T-helper 1 cell treated with Interleukin-12 subunit alpha and Interleukin-12 subunit beta and Interleukin-4 antibody, amounts not matched to agents 30 ng/mL and 1 ng/mL, for 36 hours (primary cell): ENCODE data around the gene BABAM1. TPM values are rescaled to one million over a fixed set of nuclear protein-coding genes. Genes with fewer than 3 reads are reported as not detected.

Source experiments
- intact Hi-C: fragments of 100-400 bp; cut with micrococcal nuclease; formaldehyde crosslinking; loops from one replicate; pipeline ENCODE4 v1.15.1; 2024
- total RNA-seq: library from RNA; stranded (reverse); gene quantifications from 2 replicates; pipeline ENCODE4 v1.2.3, GENCODE V29; 2022

BABAM1 gene
- 107 and 113 TPM in 2 replicates for total RNA-seq

DNA sequence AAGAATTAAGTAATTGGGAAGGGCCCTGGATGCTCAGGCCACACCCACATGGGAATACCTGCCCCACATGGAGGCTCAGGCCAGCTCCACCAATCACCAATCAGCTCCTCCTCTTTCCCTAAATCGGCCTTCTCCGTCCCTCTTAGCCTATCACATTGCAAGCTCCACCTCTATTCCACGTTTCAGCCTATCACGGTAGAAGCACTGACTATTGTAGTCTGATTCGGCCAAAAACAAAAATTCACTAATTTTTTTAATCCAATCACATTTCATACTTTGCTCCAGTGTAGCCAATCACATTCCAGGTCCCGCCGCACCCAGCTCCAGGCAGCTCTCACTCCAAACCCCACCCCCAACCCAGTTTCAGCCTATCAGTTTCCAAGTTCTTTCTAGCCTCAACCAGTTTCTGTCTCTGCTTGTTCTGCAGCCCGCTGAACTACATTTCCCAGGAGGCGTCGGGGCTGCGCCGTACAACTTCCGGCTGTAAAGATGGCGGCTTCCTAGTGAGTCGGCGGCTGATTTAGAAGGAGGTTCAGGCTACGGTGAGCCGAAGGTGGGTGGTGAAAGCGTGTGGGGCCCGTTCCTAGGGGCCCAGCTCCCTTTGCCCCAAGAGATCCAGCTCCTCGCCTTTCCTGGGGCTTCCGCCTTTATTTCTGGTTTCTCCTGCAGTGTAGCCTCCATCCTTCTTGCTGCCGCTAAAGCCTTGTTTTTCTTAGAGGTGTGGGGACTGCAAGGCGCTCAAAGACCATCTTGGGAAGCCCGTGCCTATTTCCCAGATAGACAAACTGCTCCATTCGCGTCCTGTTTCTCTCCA is at the start of gene BABAM1:
Gene BABAM1 (plus strand): TSS at position 469 of the 814 bp plus-strand sequence. CDS start 1,364 bp downstream, outside the sequence.
- intact Hi-C loops: loop anchor here (1.0 to 5.0 kb wide), 13 partner anchors 15 to 695 kb away; partner anchors contain the start of genes DDA1, GTPBP3, HAUS8 and MRPL34

GRCh38 chr19:17219286-17219685 is 48.0 kb upstream of the BABAM1 start:
- intact Hi-C loops: no loop called here

DNA sequence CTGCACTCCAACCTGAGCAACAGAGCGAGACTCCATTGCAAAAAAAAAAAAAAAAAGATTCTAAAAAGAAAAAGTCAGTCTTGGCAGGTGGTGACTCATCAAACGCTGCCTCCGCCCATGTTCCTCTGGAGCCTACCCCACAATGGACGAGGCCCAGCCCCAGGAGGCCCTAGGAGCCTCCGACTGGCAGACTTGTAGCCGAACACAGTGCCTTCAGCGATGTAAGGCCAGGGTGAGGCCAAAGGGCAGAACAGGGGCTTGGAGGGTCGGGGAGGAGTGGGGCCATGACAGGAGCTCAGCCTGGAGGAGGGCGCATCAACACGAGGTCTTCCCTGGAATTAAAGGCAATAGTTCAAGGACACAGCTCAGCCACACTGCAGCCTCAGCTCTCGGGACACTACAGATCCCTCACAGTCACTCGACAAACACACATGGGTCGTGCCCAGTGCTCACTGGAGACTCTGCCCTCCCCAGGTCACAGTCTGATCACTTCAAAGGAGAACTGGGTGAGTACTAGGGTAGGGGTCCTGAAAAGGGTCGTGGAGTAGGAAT is 47.0 kb upstream of the BABAM1 start:
- intact Hi-C loops: no loop called here

DNA sequence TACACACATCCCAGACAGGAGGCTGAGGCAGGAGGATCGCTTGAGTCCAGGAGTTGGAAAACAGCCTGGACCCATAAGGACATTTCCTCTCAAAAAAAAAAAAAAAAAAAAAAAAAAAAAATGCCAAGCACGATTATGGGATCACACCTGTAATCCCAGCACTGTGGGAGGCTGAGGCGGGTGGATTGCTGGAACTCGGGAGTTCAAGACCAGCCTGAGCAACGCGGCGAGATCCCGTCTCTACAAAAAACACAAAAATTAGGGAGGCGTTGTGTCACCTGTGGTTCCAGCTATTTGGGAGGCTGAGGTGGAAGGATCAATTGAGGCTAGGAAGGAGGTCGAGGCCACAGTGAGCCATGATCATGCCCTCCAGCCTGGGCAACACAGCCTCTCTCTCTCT is 42.2 kb upstream of the BABAM1 start:
- intact Hi-C loops: loop anchor here (5.0 kb wide), 2 partner anchors 223 to 328 kb away; no protein-coding TSS in a partner anchor

- intact Hi-C loops: loop anchor here (1.0 to 5.0 kb wide), 10 partner anchors 9 to 329 kb away; partner anchors contain the start of genes BABAM1, DDA1, GTPBP3 and HAUS8
Measured at GRCh38 chr19:17226002-17226933, 41.0 kb upstream of the BABAM1 start, which contains the start of gene OCEL1. Gene OCEL1 (plus strand): TSS chr19:17226226. CDS start chr19:17226248, 22 bp downstream.

DNA sequence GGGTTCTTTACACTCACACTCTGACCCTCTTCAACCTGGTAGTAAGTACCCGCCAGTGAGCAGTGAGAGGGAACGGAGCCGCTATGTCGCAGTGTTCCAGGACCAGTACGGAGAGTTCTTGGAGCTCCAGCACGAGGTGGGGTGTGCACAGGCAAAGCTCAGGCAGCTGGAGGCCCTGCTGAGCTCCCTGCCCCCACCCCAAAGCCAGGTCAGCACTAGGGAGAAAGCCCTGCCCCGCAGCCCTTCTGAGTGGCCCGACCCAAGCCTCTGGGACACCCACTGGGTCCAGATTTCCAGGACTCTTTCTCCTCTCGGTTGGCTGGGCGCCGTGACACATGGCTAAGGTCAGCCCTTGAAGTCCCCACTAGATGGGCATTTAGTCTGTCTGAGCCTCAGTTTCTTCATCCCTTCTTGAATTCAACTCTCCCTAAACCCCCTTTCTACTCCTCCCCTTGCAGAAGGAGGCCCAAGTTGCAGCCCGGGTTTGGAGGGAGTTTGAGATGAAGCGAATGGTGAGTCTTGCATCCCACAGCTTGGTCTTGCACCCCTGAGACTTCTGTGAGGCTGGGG is 39.4 kb upstream of the BABAM1 start:
- intact Hi-C loops: loop anchor here (5.0 kb wide), 2 partner anchors 226 to 331 kb away; no protein-coding TSS in a partner anchor

GRCh38 chr19:17229890-17230289 is 37.4 kb upstream of the BABAM1 start:
- intact Hi-C loops: loop anchor here (5.0 kb wide), 2 partner anchors 228 to 333 kb away; no protein-coding TSS in a partner anchor

GRCh38 chr19:17232258-17232657 is 35.0 kb upstream of the BABAM1 start:
- intact Hi-C loops: no loop called here

GRCh38 chr19:17234911-17235299 is 32.3 kb upstream of the BABAM1 start:
- intact Hi-C loops: loop anchor here (1.0 to 2.0 kb wide), 6 partner anchors 9 to 168 kb away; partner anchors contain the start of genes HAUS8, MYO9B, OCEL1 and USE1

- intact Hi-C loops: loop anchor here (1.0 to 2.0 kb wide), 6 partner anchors 9 to 168 kb away; partner anchors contain the start of genes HAUS8, MYO9B, OCEL1 and USE1
Measured at GRCh38 chr19:17235300-17235970, 31.8 kb upstream of the BABAM1 start.

DNA sequence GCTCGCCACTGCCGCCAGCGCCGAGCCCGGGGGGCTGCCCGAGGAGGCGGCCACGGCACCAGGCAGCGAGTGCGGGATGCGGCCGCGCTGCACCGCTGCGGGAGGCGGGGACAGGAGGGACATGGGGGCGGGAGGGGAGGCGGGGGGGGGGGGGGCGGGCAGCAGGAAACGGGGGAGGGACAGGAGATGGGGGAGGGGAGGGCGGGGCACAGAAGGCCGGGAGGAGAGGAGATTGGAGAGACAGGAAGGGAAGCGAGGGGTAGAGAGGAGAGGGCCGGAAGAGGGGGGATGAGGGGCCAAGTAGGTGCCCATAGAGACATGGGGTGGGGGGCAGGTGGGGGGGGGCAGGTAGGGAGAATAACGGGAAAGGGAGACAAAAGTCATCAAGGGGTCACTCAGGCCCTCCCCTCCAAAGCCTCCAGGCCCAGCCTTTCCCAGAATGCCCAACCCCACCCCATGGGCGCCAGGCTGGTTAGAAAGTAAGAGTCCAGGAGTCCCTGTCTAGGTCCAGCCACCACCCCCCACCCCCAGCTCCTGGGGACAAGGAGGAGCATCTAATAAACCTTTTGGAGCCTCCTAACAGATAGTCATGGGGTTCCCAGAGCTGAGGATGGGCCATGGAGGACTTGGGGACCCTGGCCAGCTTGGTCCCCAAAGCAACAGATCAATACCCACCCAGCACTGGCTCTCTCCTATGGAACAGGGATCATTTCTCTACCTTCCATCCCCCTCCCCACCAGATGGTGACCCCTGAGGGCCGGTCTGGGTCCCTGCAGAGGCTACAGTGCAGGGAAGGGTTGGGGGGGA is 31.1 kb upstream of the BABAM1 start:
- intact Hi-C loops: loop anchor here (1.0 to 2.0 kb wide), 7 partner anchors 9 to 169 kb away; partner anchors contain the start of genes HAUS8, MYO9B, NR2F6 and OCEL1

DNA sequence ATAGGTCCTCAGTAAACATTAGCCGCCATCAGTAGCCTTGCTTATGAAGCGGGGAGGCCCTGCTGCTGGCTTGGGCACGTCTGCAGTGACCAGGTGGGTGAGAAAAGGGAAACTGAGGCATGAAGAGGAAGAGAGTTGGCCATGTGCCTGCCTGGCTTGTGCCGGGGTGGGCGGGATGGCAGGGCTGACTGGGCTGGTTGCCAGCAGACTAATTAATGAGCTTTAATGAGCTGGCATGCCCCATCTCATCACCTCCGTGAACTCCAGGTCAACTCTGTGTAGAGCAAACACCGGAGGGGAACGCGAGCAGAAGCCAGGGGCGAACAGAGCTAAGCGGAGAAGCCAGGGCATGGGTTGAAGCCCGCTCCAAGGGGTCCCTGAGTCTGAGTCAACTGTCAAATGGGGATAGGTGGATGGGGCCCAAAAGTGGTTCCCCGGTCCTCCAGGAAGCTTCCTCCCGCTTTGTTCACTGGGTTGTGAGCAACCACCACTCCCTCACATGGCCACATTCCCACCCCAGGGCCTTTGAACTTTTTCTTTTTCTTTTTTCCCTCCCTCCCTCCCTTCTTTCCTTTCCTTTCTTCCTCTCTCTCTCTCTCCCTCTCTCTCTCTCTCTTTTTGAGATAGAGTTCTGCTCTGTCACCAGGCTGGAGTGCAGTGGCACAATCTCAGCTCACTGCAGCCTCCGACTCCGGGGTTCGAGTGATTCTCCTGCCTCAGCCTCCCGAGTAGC is 30.3 kb upstream of the BABAM1 start:
- intact Hi-C loops: loop anchor here (1.0 kb wide), 1 partner anchor 8 kb away; the partner anchor contains the start of gene NR2F6

DNA sequence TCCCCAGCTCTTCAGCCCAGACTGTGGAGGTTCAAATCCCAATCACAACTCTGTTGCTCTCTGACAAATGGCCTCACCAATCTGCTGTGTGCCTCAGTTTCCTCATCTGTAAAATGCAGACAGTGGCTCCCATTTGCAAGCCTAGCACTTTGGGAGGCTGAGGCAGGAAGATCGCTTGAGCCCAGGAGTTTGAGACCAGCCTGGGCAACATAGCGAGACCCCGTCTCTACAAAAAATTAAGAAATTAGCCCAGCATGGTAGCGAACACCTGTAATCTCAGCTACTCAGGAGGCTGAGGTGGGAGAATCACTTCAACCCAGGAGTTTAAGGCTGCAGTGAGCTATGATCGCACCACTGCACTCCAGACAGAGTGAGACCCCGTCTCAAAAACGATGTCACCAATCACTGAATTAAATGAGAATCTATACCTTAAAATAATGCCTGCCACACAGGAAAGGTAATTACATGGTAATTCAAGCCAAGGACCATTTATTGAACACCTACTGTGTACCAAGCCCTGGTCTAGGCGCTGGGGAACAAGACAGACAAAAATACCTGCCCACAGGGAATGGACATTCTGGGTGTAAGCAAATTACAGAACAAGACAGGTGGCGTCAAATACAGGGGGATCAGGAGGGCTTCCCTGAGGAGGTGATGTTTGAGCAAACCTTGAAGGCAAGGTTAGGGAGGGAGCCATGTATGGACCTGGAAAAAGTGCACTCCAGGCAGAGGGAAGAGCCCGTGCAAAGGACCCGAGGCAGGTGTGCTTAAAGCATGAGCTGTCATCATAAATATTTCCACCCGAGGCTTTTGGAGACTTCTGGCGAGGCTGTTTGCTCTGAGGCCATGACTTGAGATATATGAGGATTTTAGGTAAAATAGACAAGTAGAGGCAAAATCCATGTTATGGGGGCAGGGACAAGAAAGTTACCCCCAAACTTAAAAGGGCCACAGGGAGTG is 29.2 kb upstream of the BABAM1 start:
- intact Hi-C loops: no loop called here

- intact Hi-C loops: no loop called here
Measured at GRCh38 chr19:17240062-17240752, 27.0 kb upstream of the BABAM1 start.

- intact Hi-C loops: no loop called here
Measured at GRCh38 chr19:17240826-17241399, 26.3 kb upstream of the BABAM1 start.
